SKM-1 treated with dmso at 0.1 percent for 144 hours (cell line): ENCODE data around the gene CCDC43.
"Not testable (repeated sequence)": the region's sequence is repeated elsewhere in the genome, so short reads cannot be mapped to it uniquely, and the experiment has no call there.

Source experiments
- DNase-seq: peaks from one replicate; lab custom pipeline; 2025; ENCODE audit not compliant: unreplicated experiment; lab: John Stamatoyannopoulos, UW

The CCDC43 gene

GRCh38 chr17:44672479-44673093 is 17.0 kb downstream of the CCDC43 start:
- DNase-seq = peak; percentile 24

GRCh38 chr17:44666006-44666405 is 23.6 kb downstream of the CCDC43 start:
- DNase-seq = no peak

- DNase-seq = no peak
These were observed 24.7 kb downstream of the CCDC43 start for GRCh38 chr17:44664867-44665266.

GRCh38 chr17:44663095-44663494 is 26.5 kb downstream of the CCDC43 start:
- no peak for DNase-seq

- DNase-seq = no peak
These were observed 27.7 kb downstream of the CCDC43 start for GRCh38 chr17:44661835-44662234.

- DNase-seq = peak; percentile 66
These were observed 33.4 kb downstream of the CCDC43 start, which contains the start of gene MEIOC for GRCh38 chr17:44655983-44656710. Gene MEIOC, plus strand, starts transcription at chr17:44656468. Its CDS starts 146 bp downstream, at chr17:44656614.

- no peak for DNase-seq
These were observed 35.6 kb downstream of the CCDC43 start for GRCh38 chr17:44653954-44654353.

- no peak for DNase-seq
These were observed 36.2 kb downstream of the CCDC43 start for GRCh38 chr17:44653384-44653783.

- no peak for DNase-seq
These were observed 36.8 kb downstream of the CCDC43 start for GRCh38 chr17:44652727-44653126.

GRCh38 chr17:44651228-44651627 is 38.3 kb downstream of the CCDC43 start:
- DNase-seq = no peak

GRCh38 chr17:44648963-44649362 is 40.6 kb downstream of the CCDC43 start:
- no peak for DNase-seq

- no peak for DNase-seq
These were observed 41.8 kb downstream of the CCDC43 start for GRCh38 chr17:44647736-44648135.

GRCh38 chr17:44646280-44646679 is 43.3 kb downstream of the CCDC43 start:
- no peak for DNase-seq

- DNase-seq = no peak
These were observed 44.2 kb downstream of the CCDC43 start for GRCh38 chr17:44645341-44645740.

- no peak for DNase-seq
These were observed 46.7 kb downstream of the CCDC43 start for GRCh38 chr17:44642834-44643233.

GRCh38 chr17:44637066-44637465 is 52.5 kb downstream of the CCDC43 start:
- no peak for DNase-seq

- peak; percentile 46 for DNase-seq
These were observed 53.0 kb downstream of the CCDC43 start for GRCh38 chr17:44636562-44636961.

- not testable (repeated sequence) for DNase-seq
These were observed 55.2 kb downstream of the CCDC43 start for GRCh38 chr17:44634401-44634800.

GRCh38 chr17:44633998-44634397 is 55.6 kb downstream of the CCDC43 start:
- DNase-seq = no peak

GRCh38 chr17:44630703-44631102 is 58.9 kb downstream of the CCDC43 start:
- DNase-seq = no peak

GRCh38 chr17:44629314-44629713 is 60.3 kb downstream of the CCDC43 start:
- no peak for DNase-seq
